DLD1 (cell line): ENCODE data around the gene ATAD1.

Experiments
- in situ Hi-C: cut with HindIII; loops from 2 replicates; pipeline ENCODE4 v1.10.0; 2017; ENCODE audit warnings: low sequenced_read_pairs

ATAD1 gene

GRCh38 chr10:87817609-87818504 lies at the start of gene ATAD1:
Gene ATAD1, minus strand, starts transcription at chr10:87818226. Its CDS starts 3,627 bp downstream, at chr10:87814599.
- in situ Hi-C loops: no loop called here

GRCh38 chr10:87867453-87867852 lies 49.4 kb upstream of the ATAD1 start:
- in situ Hi-C loops: loop anchor here (25.0 kb wide), 1 partner anchor 695 kb away; no protein-coding TSS in a partner anchor

GRCh38 chr10:87866412-87866974 lies 48.5 kb upstream of the ATAD1 start:
- in situ Hi-C loops: loop anchor here (25.0 kb wide), 1 partner anchor 696 kb away; no protein-coding TSS in a partner anchor

GRCh38 chr10:87865241-87865881 lies 47.3 kb upstream of the ATAD1 start:
- in situ Hi-C loops: loop anchor here (25.0 kb wide), 1 partner anchor 697 kb away; no protein-coding TSS in a partner anchor

GRCh38 chr10:87864496-87865059 lies 46.6 kb upstream of the ATAD1 start:
- in situ Hi-C loops: loop anchor here (25.0 kb wide), 1 partner anchor 698 kb away; no protein-coding TSS in a partner anchor

GRCh38 chr10:87863951-87864495 lies 46.0 kb upstream of the ATAD1 start:
- in situ Hi-C loops: loop anchor here (25.0 kb wide), 1 partner anchor 698 kb away; no protein-coding TSS in a partner anchor

GRCh38 chr10:87863053-87863943 lies 45.3 kb upstream of the ATAD1 start, which contains the start of the genes KLLN and PTEN:
Gene KLLN, minus strand, starts transcription at chr10:87863533. Its CDS starts 1,046 bp downstream, at chr10:87862487.
Gene PTEN, plus strand, starts transcription at chr10:87863625. Its CDS starts 845 bp downstream, at chr10:87864470.
- in situ Hi-C loops: loop anchor here (25.0 kb wide), 1 partner anchor 699 kb away; no protein-coding TSS in a partner anchor

- in situ Hi-C loops: loop anchor here (25.0 kb wide), 1 partner anchor 700 kb away; no protein-coding TSS in a partner anchor
Measured at GRCh38 chr10:87862679-87863052, 44.6 kb upstream of the ATAD1 start.

GRCh38 chr10:87861953-87862678 lies 44.1 kb upstream of the ATAD1 start:
- in situ Hi-C loops: loop anchor here (25.0 kb wide), 1 partner anchor 700 kb away; no protein-coding TSS in a partner anchor

- in situ Hi-C loops: loop anchor here (25.0 kb wide), 1 partner anchor 701 kb away; no protein-coding TSS in a partner anchor
Measured at GRCh38 chr10:87861566-87861952, 43.5 kb upstream of the ATAD1 start.

GRCh38 chr10:87860816-87861403 lies 42.9 kb upstream of the ATAD1 start:
- in situ Hi-C loops: loop anchor here (25.0 kb wide), 1 partner anchor 701 kb away; no protein-coding TSS in a partner anchor

- in situ Hi-C loops: loop anchor here (25.0 kb wide), 1 partner anchor 702 kb away; no protein-coding TSS in a partner anchor
Measured at GRCh38 chr10:87860156-87860795, 42.2 kb upstream of the ATAD1 start.

- in situ Hi-C loops: loop anchor here (25.0 kb wide), 1 partner anchor 707 kb away; no protein-coding TSS in a partner anchor
Measured at GRCh38 chr10:87855665-87856064, 37.6 kb upstream of the ATAD1 start.

- in situ Hi-C loops: loop anchor here (25.0 kb wide), 1 partner anchor 707 kb away; no protein-coding TSS in a partner anchor
Measured at GRCh38 chr10:87855247-87855646, 37.2 kb upstream of the ATAD1 start.

- in situ Hi-C loops: loop anchor here (25.0 kb wide), 1 partner anchor 710 kb away; no protein-coding TSS in a partner anchor
Measured at GRCh38 chr10:87852089-87852488, 34.1 kb upstream of the ATAD1 start.

GRCh38 chr10:87850742-87851205 lies 32.7 kb upstream of the ATAD1 start:
- in situ Hi-C loops: loop anchor here (25.0 kb wide), 1 partner anchor 712 kb away; no protein-coding TSS in a partner anchor

- in situ Hi-C loops: no loop called here
Measured at GRCh38 chr10:87849001-87849400, 31.0 kb upstream of the ATAD1 start.
